Coronary artery (tissue), 2 donors: ENCODE results near the gene FLCN.

Source experiments
- DNase-seq: peaks from one replicate; pipeline ENCODE4 v3.0.0-alpha.2; 2017; ENCODE audit warnings: low spot score
- H3K27ac ChIP-seq, 2 donors: fragments of 200-600 bp; sonication (generic); one replicate each; pipeline ENCODE4 v1.5.1; 2016 to 2019
- H3K4me3 ChIP-seq: fragments of 200-600 bp; sonication (generic); 2 replicates; pipeline ENCODE4 v1.5.1; 2016; ENCODE audit warnings: mild to moderate bottlenecking, moderate library complexity
- CTCF ChIP-seq: fragments of 200-600 bp; sonication (generic); IDR thresholded peaks from one replicate; pipeline ENCODE4 v1.5.1; 2019; ENCODE audit warnings: antibody characterized with exemption

Gene FLCN

GRCh38 chr17:17180741-17181525 lies 56.0 kb downstream of the FLCN start:
- Histone ChIP-seq H3K27ac (peak overlapping the region in 1 of 2 donors; percentile 45), H3K4me3 (no peak overlapping the region)
- no peak for TF ChIP-seq CTCF
- DNase-seq: no peak

- no peak overlapping the region for H3K4me3 ChIP-seq
- peak overlapping the region in 1 of 2 donors; percentile 31 for H3K27ac ChIP-seq
- DNase-seq: no peak
- no peak for TF ChIP-seq CTCF
Measured at GRCh38 chr17:17180141-17180603, 56.8 kb downstream of the FLCN start.

GRCh38 chr17:17179371-17179827 lies 57.6 kb downstream of the FLCN start:
- Histone ChIP-seq H3K4me3 (no peak overlapping the region), H3K27ac (no peak overlapping the region)
- no peak for TF ChIP-seq CTCF
- no peak for DNase-seq

- no peak overlapping the region for H3K27ac ChIP-seq
- TF ChIP-seq CTCF: no peak
- H3K4me3 ChIP-seq: no peak overlapping the region
- DNase-seq: no peak
Measured at GRCh38 chr17:17177176-17177575, 59.8 kb downstream of the FLCN start.

- TF ChIP-seq CTCF: no peak
- no peak overlapping the region for H3K4me3 ChIP-seq
Measured at GRCh38 chr17:17176341-17176740, 60.6 kb downstream of the FLCN start.

GRCh38 chr17:17175917-17176316 lies 61.1 kb downstream of the FLCN start:
- Histone ChIP-seq H3K4me3 (no peak overlapping the region), H3K27ac (no peak overlapping the region)
- no peak for DNase-seq
- no peak for TF ChIP-seq CTCF

More at GRCh38 chr17:17176341-17176740, 60.6 kb downstream of the FLCN start:
- no peak for DNase-seq
- no peak overlapping the region for H3K27ac ChIP-seq

- TF ChIP-seq CTCF: no peak
- Histone ChIP-seq H3K4me3 (no peak overlapping the region), H3K27ac (no peak overlapping the region)
- DNase-seq: no peak
Measured at GRCh38 chr17:17175340-17175739, 61.6 kb downstream of the FLCN start.
